NCI-H446 treated with DMSO at 0.1 percent for 48 hours (cell line): ENCODE results near the gene TTLL8.

Experiments used
- DNase-seq: peaks from one replicate; lab custom pipeline; 2025; lab: John Stamatoyannopoulos, UW

The TTLL8 gene

DNA sequence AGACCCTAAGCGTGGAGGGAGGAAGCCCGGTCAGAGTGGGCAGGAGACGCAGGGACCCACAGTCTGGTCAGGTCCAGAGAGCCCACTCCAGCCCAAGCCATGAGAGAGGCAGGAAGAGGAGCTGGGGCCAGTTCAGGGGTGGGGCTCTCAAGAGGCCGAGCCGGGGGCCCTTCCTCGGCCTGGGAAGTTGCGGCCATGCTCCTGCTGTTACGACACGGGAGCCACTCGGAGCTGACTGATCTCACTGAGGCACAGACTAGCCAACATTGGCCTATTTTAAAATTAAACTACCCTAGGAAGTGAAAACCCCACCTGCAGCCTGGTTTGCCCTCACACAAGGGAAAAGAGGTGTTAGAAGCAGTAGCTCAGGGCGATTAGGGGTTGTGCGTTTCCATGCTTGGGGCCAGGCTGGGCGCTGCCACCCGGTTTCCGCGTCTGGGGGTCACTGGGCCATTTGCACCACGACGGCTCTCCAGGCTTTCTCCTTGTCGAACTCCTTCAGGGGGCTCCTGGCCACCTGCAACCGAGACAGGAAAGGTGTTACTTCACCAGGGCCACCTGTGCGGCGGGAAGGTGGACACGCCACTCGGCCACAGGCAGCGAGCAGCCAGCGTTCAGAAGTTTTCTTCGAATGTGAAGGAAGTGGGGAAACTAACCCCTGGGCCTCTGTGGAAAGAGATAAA lies 3.2 kb upstream of the TTLL8 start:
- DNase-seq: no peak

DNA sequence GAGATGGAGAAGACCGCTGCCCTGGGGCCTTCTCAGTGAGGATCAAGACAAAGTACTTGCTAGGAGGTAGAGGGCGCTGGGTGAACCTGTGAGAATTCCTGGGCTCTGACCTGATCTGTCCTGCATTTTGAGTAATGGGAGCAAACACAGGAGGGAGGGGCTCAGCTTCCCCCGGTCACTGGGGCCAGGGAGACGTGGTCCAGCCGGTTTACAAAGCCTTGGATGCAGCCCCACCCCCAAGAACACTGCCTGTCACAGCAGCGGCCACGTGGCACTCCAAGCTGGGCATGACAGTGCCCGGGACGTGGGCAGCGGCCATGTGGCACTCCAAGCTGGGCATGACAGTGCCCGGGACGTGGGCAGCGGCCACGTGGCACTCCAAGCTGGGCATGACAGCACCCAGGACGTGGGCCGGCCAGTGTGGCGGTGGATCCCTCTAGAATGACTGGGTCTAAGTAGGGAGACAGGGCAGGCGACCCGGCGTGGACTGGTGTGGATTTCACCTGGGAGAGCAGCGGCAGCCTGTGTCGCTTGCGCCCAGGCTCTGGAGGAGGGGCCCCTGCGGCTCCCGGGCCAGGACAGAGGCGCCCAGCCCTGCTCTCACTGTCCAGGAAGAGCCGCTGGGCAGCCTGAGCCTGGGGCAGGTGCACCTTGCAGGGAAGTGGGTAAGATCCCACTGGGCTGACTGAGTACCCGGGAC lies 2.5 kb upstream of the TTLL8 start:
- no peak for DNase-seq

DNA sequence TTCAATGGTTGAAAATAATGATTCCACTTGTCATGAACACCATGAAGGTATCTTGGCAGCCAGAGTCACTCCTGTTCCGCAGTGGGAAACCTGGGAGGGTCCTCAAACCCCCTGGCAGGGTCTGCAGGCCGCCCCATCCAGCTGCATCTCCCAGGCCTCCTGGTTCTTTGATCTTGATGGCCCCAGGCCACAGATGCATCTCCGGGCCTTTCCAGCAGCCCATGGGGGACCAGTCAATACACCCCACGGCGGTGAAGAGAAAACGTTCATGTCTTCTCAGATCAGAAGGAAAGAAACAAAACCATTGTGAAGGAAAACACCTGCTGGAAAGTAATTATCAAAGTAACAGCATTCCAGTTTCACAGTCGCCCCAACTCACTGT lies 1.8 kb upstream of the TTLL8 start:
- DNase-seq: no peak

DNA sequence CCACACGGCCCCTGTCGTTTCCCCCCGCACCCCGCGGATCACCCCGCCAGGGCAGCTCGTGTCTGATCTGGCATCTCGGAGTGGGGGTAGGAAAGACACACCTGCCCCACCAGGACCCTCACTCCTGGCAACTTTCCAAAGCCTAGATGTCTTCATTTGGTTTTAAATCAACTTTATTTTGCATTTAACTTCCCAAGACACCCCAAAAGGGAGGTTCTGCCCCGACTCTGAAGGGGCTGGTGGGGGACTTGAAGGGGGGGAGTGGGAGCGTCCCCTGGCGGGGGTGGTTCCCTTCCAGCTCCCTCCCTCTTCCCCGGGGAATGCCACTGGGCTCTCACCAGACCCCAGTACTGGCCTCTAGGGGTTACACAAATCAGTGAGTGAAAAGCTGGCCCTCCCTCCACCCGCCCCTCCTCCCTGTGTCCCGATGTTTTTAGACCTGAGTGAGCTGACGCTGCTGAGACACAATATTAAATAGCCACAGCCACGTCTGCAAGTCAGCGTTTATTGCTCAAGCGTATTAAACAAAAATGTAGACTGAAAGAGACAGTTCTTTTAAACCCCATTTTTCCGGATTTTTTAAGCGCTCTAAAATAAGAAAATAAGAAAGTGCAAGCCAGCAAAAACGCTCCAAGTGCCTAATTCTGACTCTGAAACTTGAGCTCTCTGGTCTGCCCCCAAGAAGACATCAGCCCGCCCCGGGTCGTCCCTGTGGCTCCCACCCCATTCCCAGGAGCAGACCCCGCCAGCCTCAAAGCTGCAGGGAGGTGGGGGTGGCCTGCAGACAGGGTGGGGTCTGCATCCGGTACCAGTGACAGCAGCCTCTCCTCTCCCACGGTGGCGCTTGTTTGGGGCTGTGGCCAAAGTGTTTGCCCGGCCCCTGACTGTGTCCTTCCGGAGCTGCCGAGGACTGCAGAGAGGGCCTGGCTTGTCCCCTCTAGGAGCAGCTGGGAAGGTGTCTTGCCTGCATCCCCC lies 1.1 kb upstream of the TTLL8 start:
- no peak for DNase-seq

DNA sequence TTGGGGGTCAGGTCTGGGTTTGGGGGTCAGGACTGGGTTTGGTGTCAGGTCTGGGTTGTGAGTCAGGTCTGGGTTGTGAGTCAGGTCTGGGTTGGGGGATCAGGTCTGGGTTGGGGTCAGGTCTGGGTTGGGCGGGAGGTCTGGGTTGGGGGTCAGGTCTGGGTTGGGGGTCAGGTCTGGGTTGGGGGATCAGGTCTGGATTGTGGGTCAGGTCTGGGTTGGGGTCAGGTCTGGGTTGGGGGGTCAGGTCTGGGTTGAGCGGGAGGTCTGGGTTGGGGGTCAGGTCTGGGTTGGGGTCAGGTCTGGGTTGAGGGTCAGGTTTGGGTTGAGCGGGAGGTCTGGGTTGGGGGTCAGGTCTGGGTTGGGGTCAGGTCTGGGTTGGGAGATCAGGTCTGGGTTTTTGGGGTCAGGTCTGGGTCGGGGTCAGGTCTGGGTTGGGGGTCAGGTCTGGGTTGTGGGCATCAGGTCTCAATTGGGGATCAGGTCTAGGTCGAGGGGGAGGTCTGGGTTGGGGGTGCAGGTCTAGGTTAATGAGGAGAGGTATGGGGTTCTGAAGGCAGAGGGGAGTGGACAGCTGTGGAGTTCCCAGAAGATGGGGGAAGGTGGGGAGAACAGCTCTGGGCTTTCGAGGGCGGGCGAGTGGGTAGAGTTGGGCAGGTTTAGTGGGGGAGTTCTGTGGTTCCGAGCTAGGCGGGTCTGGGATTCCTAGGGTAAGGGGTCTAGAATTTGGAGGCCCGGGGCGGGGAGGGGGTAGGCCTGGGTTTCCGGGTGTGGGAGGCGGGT lies 629 bp downstream of the TTLL8 start:
- DNase-seq: no peak

DNA sequence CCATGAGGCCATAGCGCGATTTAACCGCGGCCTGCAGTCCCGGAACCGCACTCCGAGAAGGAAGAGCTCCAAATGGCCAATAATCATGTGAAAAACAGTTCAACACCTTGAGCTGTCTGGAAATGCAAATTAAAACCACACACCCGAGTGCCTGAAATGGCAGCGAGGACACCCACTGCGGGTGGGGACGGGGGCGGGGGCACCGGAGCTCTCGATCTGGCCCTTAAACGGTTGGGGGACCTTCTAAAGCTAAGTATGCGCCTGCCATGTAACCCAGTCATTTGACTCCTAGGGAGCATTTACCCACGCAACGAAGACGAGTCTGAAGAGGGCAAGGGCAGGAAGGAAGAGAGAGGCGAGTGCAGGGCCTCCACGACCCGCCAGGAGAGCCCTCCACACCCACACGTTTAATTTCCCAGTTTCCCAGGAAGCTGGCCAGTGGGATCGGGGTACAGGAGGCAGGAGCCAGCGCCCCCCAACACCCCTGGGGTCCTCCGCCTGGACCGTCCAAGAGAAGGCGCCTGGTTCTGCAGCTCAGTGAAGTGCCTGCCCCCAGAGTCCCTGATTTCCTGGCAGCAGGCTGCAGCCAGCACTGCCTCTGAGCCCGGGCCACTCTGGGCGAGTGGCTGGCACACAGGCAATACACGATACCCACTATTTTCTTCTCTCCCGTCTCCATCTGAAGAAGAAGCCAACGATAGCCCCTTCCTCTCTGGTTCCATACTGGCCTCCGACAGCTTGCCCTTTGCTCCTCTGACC lies 1.7 kb downstream of the TTLL8 start:
- no peak for DNase-seq

DNA sequence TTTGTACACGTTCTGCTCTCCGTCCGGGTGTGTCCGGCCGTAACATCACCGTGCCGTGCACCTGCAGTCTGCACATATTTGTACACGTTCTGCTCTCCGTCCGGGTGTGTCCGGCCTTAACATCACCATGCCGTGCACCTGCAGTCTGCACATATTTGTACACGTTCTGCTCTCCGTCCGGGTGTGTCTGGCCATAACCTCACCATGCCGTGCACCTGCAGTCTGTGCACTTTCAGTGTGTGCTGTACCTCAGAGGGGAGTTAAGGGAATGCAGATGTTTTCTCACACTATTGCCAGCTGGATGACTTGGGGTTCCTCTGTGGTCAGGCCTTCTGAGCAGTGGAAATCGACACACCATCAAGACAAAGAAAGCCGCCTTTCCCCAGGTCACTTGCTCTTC lies 4.2 kb downstream of the TTLL8 start:
- no peak for DNase-seq

DNA sequence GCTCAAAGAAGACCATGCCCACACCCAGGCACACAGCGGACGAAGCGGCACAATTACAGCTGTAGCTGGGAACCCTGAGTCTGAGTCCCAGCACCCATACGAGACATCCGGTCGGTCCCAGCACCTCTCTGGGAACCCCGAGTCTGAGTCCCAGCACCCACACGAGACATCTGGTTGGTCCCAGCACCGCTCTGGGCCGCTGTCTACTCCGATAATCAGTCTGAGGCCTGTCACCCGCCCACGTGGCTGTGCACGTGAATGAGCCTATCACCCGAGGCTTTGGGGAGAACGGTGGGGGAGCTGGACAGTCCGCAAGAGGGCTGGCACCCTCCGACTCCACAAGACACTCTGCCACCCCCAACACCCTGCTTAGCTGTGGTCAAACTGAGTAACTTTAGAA lies 6.2 kb downstream of the TTLL8 start:
- no peak for DNase-seq

DNA sequence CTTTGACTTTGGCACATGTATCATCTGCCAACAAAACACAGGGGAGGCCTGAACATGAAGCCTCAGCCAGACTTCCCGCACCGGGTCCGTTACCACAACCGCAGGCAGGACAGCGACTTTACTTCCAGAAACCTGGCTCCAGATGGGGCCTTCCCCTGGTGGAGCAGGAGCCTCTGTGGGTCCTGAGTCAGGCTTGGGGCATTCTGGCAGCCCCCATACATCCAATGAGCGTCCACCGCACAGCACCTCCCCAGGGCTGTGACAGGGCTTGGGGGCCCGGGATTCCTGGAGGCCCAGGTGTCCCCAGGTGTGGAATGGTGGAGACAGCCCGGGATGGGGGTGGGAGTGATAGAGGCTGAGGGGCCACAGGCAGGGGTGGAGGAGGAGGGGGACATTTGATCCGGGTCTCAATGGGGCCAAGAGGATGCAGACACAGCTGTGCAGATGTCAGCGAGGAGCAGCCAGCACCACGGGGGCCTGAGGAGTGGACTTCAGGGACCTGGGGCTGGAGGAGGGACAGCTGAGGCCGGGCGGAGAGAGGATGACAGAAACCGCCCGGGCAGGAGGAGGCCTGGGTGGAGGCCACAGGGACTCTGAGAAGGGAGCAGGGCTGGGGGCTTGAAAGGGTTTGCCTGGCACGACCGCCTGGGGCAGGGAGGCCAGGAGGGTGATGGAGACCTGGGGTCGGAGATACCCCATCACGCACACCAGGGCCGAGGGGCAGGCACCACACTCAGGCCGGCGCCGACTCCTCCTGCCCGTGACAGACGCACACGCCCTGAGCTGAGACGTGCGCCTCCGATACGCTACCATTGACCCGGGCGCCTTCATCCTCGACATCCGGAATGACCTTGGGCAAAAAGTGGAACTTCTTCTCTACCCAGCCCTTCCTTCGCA lies 8.6 kb downstream of the TTLL8 start:
- DNase-seq: no peak

DNA sequence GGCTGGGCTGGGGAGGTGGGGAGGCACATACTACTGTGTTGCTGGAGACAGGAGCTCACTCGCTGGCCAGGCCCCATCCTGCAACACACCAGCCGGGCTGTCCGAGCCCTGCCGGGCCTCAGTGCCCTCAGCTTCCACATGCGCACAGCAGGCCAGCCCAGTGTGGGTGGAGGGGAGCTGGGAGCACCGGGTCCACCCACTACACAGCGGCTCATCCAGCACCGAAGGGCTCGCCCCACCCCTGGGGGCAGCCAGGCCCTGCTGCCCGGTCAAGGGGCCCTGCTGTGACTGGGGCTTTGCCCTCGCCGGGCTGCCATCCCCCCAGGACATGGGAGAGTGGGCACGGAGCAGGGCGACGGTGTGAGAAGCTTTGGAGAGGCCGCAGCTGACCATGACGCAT lies 9.3 kb downstream of the TTLL8 start:
- DNase-seq: no peak

DNA sequence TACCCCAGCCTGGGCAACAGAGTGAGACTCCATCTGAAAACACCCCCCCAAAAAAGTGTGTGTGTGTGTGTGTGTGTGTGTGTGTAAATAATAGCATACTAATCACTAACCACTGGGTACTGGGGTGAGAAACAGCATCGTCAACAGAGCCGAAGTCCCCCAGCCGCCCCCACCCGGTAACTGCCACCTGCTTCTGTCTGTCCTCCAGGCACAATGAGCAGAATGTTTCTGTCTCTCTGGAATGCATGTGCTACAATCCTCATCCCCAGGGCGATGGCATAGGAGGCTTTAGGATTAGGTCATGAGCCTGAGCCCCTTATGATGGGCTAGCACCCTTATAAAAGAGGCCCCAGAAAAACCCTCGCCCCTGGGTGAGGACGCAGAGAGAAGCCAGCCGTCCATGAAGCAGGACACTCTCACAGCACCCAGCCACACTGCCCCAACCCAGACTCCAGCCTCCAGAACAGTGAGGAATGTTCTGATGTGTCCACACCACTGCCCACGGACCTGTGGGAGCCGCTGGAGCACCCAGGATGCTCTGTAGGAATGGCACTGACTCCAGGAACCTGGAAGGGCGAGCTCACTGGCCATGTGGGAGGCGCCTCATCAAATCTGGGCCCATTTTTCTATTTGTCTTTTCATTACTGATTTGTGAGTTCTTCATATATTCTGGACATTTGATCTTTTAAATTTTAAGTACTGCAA lies 9.9 kb downstream of the TTLL8 start:
- DNase-seq: no peak

DNA sequence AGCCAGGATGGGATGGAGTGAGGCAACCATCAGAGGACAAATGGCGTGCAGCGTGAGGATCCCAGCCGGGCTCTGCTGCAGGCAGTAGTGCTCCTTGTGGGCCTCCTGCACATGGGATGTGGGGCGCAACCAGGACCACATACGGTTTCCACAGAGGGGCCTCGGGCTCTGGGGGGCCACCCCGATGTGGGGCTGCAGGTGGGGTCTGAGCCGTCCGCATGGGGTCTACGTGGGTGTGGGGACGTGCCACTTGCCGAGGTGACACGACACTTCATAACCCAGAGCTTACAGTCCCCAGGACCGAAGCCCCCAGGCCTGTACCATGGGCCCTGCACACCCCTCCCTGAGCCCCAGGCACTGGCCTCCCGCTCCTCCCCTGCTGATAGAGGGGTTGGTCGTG lies 10.8 kb downstream of the TTLL8 start:
- DNase-seq: no peak

DNA sequence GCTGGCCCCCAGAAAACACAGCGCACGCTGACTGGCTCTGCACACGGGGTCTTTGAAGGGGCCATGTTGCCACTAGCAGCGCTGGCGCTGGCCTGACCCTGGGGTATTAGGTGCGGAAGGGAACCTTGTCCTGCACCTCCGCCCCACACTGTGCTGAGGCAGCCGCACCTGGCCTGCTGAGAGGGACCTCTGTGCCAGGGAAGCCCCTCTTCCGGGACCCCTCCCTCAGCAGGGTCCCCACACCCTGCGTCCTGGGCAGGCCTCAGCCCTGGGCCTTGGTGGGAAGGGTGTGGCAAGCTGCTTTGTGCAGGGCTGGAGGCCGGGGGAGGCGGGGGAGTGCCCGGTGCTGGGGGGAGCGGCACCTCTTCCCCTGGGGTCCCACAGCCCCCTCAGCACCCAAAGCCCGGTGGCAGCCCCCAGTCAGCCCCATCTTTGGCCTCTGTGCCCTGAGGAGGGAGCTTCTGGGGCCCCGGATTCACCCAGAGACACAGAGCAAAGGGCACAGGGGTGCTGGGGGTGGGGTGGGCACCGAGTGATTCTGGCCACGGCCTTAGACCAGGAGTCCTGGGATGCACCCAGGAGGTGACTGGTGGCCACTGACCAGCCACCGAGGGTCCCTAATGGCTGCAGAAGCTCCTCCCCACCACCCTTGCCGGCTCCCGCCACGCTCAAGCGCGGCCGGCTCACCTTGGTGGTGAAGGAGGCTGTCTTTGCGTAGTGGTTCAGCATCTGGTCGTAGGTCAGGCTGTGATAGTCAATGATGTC lies 11.4 kb downstream of the TTLL8 start:
- no peak for DNase-seq

DNA sequence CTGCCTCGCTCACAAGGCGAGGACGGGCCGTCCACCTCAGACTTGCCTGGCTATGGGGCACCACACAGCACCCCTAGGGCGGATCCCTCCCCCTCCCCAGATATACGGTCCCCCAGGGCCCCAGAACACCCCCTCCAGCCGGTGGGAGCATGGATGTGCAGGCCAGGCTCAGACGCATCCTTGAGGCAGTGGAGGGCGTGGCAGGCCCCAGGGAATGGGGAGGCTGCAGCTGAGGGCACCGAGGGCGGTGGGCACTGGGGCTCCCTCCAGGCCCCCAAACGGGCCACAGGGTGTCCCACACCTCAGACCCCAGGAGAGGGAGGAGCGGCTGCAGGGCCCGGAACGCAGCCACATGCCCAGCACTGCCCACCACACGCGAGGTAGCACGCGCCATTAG lies 12.1 kb downstream of the TTLL8 start:
- DNase-seq: no peak

DNA sequence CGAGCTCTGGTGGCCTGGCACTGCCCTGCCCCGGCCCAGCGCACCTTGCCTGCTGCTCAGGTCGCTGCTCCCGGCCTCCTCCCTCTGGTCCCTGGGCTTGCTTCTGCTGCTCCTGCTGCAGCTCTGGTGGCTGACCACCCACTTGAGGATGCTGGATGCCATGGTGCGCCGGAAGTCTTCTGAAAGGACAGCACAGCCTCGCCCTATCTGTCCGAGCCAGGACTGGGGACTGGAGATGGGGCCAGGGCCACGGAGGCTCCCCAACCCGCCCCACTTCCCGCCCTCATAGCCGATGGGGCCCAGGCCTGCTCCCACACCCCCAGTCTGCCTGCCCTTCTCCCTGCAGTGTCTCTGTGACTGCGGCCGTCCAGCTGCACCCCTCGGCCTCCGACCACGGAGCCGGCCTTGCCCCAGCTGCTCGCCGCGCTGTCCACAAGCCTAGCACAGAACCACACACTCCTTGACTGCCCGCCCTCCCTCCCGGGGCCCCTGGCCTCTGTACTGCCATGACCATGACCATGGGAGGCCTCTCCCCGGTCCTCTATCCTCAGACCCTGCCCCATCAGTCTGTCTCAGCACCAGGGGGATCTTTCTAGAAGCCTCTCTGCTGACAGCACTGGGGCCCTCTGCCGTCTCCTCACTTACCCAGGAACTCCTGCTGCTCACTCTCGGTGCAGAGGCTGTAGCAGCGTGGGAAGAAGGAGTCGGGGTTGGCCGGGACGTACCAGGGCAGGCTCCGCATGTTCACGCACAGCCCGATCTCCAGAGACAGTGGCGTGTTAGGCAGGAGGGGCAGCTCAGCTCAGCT lies 12.7 kb downstream of the TTLL8 start:
- no peak for DNase-seq

DNA sequence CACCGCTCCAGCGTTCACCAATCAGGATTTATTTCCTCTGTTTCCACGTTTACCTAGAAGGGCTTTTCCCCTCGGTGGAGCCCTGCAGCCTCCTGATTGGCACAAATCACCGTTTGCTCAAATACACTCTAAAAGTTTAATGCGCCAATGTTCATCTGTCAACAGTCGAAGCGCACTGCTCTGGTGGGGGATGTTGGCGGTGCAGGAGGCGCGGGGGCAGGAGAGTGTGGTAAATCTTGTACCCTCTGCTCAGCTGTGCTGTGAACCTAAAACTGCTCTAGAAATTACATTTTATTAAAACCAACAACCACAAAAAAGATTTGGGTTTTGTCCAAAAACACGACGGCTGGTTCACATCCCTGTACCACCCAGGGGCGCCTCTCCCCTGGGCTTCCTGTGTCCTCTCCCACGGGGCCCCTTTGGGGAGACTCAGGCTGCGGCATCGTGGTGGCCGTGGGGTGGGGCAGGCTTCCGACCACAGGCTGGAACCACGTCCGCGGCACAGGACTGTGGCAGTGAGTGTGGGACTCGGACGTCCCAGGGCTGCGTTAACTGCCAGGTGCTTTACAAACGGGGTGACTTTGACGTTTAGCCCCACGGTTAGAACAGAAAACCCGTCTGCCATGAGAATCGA lies 13.5 kb downstream of the TTLL8 start:
- no peak for DNase-seq

DNA sequence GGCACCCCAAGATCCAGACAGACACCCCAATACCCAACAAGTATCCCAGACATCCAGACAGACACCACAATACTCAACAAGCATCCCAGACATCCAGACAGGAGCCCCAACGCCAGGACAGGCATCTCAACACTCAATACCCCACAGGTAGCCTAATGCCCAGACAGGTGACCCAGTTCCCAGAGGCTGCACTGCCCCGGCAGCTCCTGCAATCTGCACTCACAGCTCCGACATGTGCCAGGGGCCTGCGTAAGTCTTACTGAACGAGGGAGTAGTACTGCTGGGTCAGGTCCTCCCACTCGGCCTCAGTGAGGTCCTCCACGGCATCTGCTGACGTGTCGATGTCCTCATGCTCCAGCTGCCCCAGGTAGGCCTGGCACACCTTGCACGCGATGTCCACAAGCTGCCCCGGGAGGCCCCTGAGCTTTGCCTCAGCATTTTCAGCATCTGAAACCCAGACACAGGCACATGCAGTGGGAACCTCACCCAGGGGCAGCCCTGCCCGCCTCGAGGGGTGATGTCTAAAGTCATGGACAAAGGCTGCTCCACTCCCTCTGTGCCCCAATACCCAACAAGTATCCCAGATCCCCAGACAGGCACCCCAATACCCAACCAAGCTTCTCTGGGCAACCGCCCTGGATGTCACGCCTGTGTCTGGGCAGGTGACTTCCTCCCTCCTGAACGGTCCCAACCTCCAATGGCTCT lies 16.6 kb downstream of the TTLL8 start:
- DNase-seq: no peak
